ENCODE data around the gene DROSHA. TPM values are rescaled to one million over a fixed set of nuclear protein-coding genes. Genes with fewer than 3 reads are reported as not detected.

The DROSHA gene
- total and polyA plus RNA-seq, 10 of the 15 experiments (the other 5 are each of a cell fraction or from before 2014, with no cell fraction given): 27.9 to 55.0 (median 37.6) TPM

- no peaks in the 10 kb centered on the region for H3K79me2 ChIP-seq (ENCODE audit: control insufficient read depth, insufficient read depth, low read length)
- ChIA-PET POLR2A (no interaction called here), SMC1A (ENCODE audit: uncharacterized antibody, unreplicated experiment) (no interaction called here), CTCF (no interaction called here), RAD21 (ENCODE audit: unreplicated experiment) (no interaction called here)
- H3K36me3 ChIP-seq (ENCODE audit: control insufficient read depth in 2 of 2, insufficient read depth in 2 of 2, low read length in 1 of 2): peaks cover 20 to 31% of the 10 kb centered on the region in 2 experiments
- H3K9me3 ChIP-seq (replicated peaks; ENCODE audit: control insufficient read depth, insufficient read depth, low read length): no peaks in the 10 kb centered on the region
- no peaks in the 10 kb centered on the region for H3K4me1 ChIP-seq (ENCODE audit: control insufficient read depth, insufficient read depth, low read length)
- no peak for DNase-seq (ENCODE audit: low read depth, low spot score)
- no peaks in the 10 kb centered on the region for H4K20me1 ChIP-seq (ENCODE audit: control insufficient read depth, insufficient read depth)
- TF ChIP-seq E2F8 (IDR thresholded peaks at IDR 0.05; ENCODE audit: low read depth, partially characterized antibody) (no peak), CUX1 (IDR thresholded peaks at IDR 0.05; ENCODE audit: insufficient replicate concordance, low read depth, low read length) (no peak), ZNF274 (IDR thresholded peaks at IDR 0.05; ENCODE audit: insufficient read depth, insufficient read length) (no peak), SMC3 (IDR thresholded peaks at IDR 0.05; ENCODE audit: borderline replicate concordance, low read length) (no peak)
- H3K4me3 ChIP-seq: no peak overlapping the region
- no peak overlapping the region for H3K9ac ChIP-seq (ENCODE audit: control insufficient read depth, insufficient read depth, low read length)
- in situ Hi-C loops (cut with MboI) (no loop called here), intact Hi-C loops (cut with micrococcal nuclease; ENCODE audit: unreplicated experiment) (no loop called here)
- FAIRE-seq: no peak
- 93% methylated on average over 4 of the region's 4 CpGs for WGBS (ENCODE audit: insufficient coverage, insufficient replicate concordance, low lambda C conversion rate, missing lambda C conversion rate)
- H3K4me2 ChIP-seq (ENCODE audit: control insufficient read depth, insufficient read depth): no peak overlapping the region
- H3K27me3 ChIP-seq (replicated peaks in 1 of 2; ENCODE audit: control insufficient read depth in 2 of 2, insufficient read depth in 2 of 2, low read length in 1 of 2): no peaks in the 10 kb centered on the region
- H3K27ac ChIP-seq (ENCODE audit: control insufficient read depth, insufficient read depth): no peak overlapping the region
- no TSS peak for BruUV-seq (replicated peaks)
- ATAC-seq: no peak
- H2AFZ ChIP-seq (ENCODE audit: control insufficient read depth, low read depth, low read length): no peak overlapping the region
Observed at GRCh38 chr5:31495336-31495735, 36.6 kb downstream of the DROSHA start.
